Calu3 (cell line): ENCODE data around the gene TMEM181. TPM values are rescaled to one million over a fixed set of nuclear protein-coding genes. Genes with fewer than 3 reads are reported as not detected.

Experiments
- BruUV-seq: library from RNA; stranded (reverse); fragments of 400-500 nt; replicated peaks from 2 replicates; lab custom pipeline; 2021; lab: Mats Ljungman, UMichigan
- CTCF ChIA-PET: fragments of 300-600 bp; sonication (Branson Sonifier 250); formaldehyde crosslinking; loops from one replicate; lab custom pipeline; 2022; ENCODE audit warnings: antibody characterized with exemption; lab: Charles Lee
- DNase-seq: peaks from one replicate; pipeline ENCODE4 v3.0.0; 2022
- H3K27ac Mint-ChIP-seq: one replicate; pipeline ENCODE4 v1.8.0; 2022; ENCODE audit warnings: mixed read lengths; ENCODE audit not compliant: unreplicated experiment
- H3K27me3 Mint-ChIP-seq: one replicate; pipeline ENCODE4 v1.8.0; 2022; ENCODE audit warnings: mixed read lengths; ENCODE audit not compliant: unreplicated experiment
- H3K36me3 Mint-ChIP-seq: one replicate; pipeline ENCODE4 v1.8.0; 2022; ENCODE audit warnings: mild to moderate bottlenecking, moderate library complexity, mixed read lengths; ENCODE audit not compliant: insufficient read depth, unreplicated experiment
- H3K4me1 Mint-ChIP-seq: one replicate; pipeline ENCODE4 v1.8.0; 2022; ENCODE audit warnings: mild to moderate bottlenecking, low read depth, mixed read lengths; ENCODE audit not compliant: unreplicated experiment
- H3K4me3 Mint-ChIP-seq: one replicate; pipeline ENCODE4 v1.8.0; 2022; ENCODE audit warnings: mild to moderate bottlenecking, low read depth, moderate library complexity, mixed read lengths; ENCODE audit not compliant: unreplicated experiment
- H3K9me3 Mint-ChIP-seq: one replicate; pipeline ENCODE4 v1.8.0; 2022; ENCODE audit warnings: low read depth, mixed read lengths; ENCODE audit not compliant: unreplicated experiment
- intact Hi-C: fragments of 100-400 bp; cut with micrococcal nuclease; formaldehyde crosslinking; loops from one replicate; pipeline ENCODE4 v1.10.0; 2022; ENCODE audit not compliant: unreplicated experiment
- total RNA-seq: library from RNA; stranded (reverse); gene quantifications from 2 replicates; pipeline ENCODE4 v1.2.3, GENCODE V29; 2022
- TF ChIP-seq, protein P1 (sequence below): fragments of 200-600 bp; IDR thresholded peaks from one replicate; pipeline ENCODE4 v1.8.0; 2022; ENCODE audit warnings: antibody characterized with exemption; ENCODE audit not compliant: unreplicated experiment

TMEM181 gene
- total RNA-seq, 1 experiment from 2014 or later, result 48.7 TPM

DNA sequence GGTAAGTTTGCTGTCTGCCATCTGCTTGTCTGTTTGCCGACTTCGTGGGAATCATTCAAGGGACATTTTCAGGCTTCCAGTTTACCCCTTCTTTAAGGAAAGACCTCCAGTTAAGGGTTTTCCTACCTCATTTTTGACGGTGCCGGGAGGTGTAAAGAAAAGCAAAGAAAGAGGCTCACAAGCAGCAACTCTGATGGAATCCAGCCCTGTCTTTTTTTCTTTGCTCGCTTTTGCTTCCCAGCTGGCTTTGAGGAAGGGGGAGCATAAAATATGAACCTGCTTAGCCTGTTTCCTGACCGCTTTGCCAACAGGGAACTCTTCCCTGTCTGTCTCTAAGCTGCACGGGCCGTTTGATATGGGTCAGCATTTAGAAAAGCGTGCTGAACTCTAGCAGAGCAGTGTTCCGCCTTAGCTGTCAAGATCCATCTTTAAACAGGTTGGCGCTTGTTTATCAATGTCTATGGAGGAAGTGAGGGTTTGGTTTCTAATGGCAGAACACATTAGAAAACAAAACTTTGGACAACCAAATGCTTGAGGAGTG, 103.8 kb downstream of the TMEM181 start:
- BruUV-seq, result no TSS peak
- intact Hi-C loops, result no loop called here
- Mint-ChIP-seq H3K4me3 (no peak overlapping the region), H3K9me3 (no peaks in the 10 kb centered on the region), H3K27me3 (no peaks in the 10 kb centered on the region), H3K4me1 (no peaks in the 10 kb centered on the region), H3K36me3 (no peaks in the 10 kb centered on the region), H3K27ac (no peak overlapping the region)
- no peak for DNase-seq
- TF ChIP-seq, protein P1, sequence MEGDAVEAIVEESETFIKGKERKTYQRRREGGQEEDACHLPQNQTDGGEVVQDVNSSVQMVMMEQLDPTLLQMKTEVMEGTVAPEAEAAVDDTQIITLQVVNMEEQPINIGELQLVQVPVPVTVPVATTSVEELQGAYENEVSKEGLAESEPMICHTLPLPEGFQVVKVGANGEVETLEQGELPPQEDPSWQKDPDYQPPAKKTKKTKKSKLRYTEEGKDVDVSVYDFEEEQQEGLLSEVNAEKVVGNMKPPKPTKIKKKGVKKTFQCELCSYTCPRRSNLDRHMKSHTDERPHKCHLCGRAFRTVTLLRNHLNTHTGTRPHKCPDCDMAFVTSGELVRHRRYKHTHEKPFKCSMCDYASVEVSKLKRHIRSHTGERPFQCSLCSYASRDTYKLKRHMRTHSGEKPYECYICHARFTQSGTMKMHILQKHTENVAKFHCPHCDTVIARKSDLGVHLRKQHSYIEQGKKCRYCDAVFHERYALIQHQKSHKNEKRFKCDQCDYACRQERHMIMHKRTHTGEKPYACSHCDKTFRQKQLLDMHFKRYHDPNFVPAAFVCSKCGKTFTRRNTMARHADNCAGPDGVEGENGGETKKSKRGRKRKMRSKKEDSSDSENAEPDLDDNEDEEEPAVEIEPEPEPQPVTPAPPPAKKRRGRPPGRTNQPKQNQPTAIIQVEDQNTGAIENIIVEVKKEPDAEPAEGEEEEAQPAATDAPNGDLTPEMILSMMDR, result no peak
- CTCF ChIA-PET, result interaction anchor here (0.6 to 1.7 kb wide), 3 partner anchors 28 to 61 kb away, joined by 3 to 4 read pairs (median 3); no protein-coding TSS in a partner anchor

DNA sequence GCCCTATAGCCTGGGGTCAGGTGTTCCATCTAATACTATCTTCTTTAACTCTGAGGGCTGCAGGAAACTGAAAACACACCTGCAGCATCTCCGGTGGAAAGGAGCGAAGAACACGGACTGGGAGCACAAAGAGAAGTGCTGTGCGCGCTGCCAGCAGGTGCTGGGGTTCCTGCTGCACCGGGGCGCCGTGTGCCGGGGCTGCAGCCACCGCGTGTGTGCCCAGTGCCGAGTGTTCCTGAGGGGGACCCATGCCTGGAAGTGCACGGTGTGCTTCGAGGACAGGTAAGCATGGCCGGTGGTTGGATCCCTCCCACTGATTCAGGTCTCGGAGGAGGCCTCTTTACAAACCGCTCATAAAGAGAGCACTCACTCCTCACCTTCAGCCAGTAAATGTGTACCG, 105.4 kb downstream of the TMEM181 start:
- Mint-ChIP-seq H3K27ac (no peak overlapping the region), H3K27me3 (no peaks in the 10 kb centered on the region), H3K9me3 (no peaks in the 10 kb centered on the region), H3K4me3 (no peak overlapping the region), H3K36me3 (no peaks in the 10 kb centered on the region), H3K4me1 (peaks cover 7% of the 10 kb centered on the region)
- no peak for DNase-seq
- BruUV-seq, result no TSS peak
- intact Hi-C loops, result no loop called here
- CTCF ChIA-PET, result no interaction called here
- TF ChIP-seq, protein P1, result no peak

DNA sequence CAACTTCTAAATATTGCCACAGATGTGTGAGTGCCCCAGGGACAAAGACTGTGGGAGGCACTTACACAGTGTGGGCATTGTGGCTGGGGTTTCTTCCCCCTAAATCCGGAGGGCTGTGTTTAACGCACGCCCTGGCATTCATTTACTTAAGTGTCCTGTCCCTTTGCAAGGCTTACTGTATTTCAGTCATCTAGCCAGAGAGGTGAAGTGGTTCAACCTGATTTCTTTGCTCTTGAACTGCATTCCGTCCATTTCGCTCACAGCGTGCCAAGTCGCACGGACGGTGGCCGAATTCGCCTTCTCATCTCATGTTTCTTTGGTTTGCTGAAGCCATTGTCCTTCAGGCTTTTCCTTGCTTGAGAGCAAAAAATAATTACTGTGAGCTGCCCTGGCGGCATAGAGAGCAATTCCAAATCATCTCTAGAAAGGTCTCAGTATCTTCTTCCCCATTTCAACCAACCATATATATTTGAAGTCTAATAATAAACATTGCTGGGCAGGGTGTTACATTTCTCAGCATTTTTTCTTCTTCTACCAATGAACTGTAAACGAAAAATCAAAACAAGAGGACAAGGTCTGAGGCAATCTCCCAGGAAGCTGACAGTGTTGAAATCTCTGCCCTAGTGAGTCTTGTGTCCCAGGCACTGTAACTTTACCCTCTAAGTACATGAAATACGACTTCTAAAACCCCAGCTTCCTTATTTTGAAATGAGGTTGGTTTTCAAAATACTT, 106.9 kb downstream of the TMEM181 start:
- Mint-ChIP-seq H3K36me3 (no peaks in the 10 kb centered on the region), H3K27me3 (no peaks in the 10 kb centered on the region), H3K4me3 (no peak overlapping the region), H3K4me1 (peaks cover 7% of the 10 kb centered on the region), H3K27ac (no peak overlapping the region), H3K9me3 (no peaks in the 10 kb centered on the region)
- TF ChIP-seq, protein P1, result no peak
- no TSS peak for BruUV-seq
- CTCF ChIA-PET, result interaction anchor here (0.6 kb wide), 2 partner anchors 35 to 139 kb away, joined by 3 to 4 read pairs; no protein-coding TSS in a partner anchor
- DNase-seq, result no peak
- intact Hi-C loops, result no loop called here

DNA sequence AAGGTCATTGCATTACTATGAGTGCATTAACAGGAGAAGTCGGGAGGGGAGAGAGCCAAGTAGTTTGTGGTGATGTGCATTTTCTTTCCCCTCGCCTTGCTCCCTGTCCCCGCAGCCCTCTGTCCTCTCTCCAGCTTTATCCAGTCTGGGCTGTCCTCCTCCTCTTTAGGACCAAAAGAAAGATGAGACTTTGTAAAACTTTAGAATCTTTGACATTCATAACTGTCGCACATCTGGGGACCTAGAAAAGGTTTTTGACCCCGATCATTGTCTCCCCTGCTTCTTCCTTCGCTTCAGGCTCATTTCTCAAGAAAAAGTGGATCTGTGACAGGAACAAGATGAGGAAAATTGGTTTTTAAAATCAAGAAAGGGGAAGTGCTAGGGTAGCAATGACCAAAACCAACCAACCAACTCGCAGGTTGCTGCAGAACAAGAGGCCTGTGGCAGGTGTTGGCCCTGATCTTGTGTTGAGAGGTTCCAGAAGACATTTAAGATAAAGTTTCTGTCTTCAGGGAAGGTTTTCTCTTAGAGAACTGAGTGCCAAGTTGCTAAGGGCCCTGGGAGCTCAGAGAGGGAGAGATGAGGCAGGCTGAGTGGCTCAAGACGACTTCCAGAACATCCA, 107.6 kb downstream of the TMEM181 start:
- no peak overlapping the region for H3K27ac Mint-ChIP-seq
- TF ChIP-seq, protein P1, result no peak
- H3K36me3 Mint-ChIP-seq, result no peaks in the 10 kb centered on the region
- peaks cover 7% of the 10 kb centered on the region for H3K4me1 Mint-ChIP-seq
- no peak overlapping the region for H3K4me3 Mint-ChIP-seq
- CTCF ChIA-PET, result no interaction called here
- no peaks in the 10 kb centered on the region for H3K27me3 Mint-ChIP-seq
- BruUV-seq, result no TSS peak
- DNase-seq, result no peak
- no peaks in the 10 kb centered on the region for H3K9me3 Mint-ChIP-seq
- intact Hi-C loops, result no loop called here
